Calu3 (cell line): ENCODE results near the gene ADPRHL1. TPM values are rescaled to one million over a fixed set of nuclear protein-coding genes. Genes with fewer than 3 reads are reported as not detected.

Experiments used
- BruUV-seq: library from RNA; stranded (reverse); fragments of 400-500 nt; replicated peaks from 2 replicates; lab custom pipeline; 2021; lab: Mats Ljungman, UMichigan
- CTCF ChIA-PET: fragments of 300-600 bp; sonication (Branson Sonifier 250); formaldehyde crosslinking; loops from one replicate; lab custom pipeline; 2022; ENCODE audit warnings: antibody characterized with exemption; lab: Charles Lee
- DNase-seq: peaks from one replicate; pipeline ENCODE4 v3.0.0; 2022
- H3K27ac Mint-ChIP-seq: one replicate; pipeline ENCODE4 v1.8.0; 2022; ENCODE audit warnings: mixed read lengths; ENCODE audit not compliant: unreplicated experiment
- H3K27me3 Mint-ChIP-seq: one replicate; pipeline ENCODE4 v1.8.0; 2022; ENCODE audit warnings: mixed read lengths; ENCODE audit not compliant: unreplicated experiment
- H3K36me3 Mint-ChIP-seq: one replicate; pipeline ENCODE4 v1.8.0; 2022; ENCODE audit warnings: mild to moderate bottlenecking, moderate library complexity, mixed read lengths; ENCODE audit not compliant: insufficient read depth, unreplicated experiment
- H3K4me1 Mint-ChIP-seq: one replicate; pipeline ENCODE4 v1.8.0; 2022; ENCODE audit warnings: mild to moderate bottlenecking, low read depth, mixed read lengths; ENCODE audit not compliant: unreplicated experiment
- H3K4me3 Mint-ChIP-seq: one replicate; pipeline ENCODE4 v1.8.0; 2022; ENCODE audit warnings: mild to moderate bottlenecking, low read depth, moderate library complexity, mixed read lengths; ENCODE audit not compliant: unreplicated experiment
- H3K9me3 Mint-ChIP-seq: one replicate; pipeline ENCODE4 v1.8.0; 2022; ENCODE audit warnings: low read depth, mixed read lengths; ENCODE audit not compliant: unreplicated experiment
- intact Hi-C: fragments of 100-400 bp; cut with micrococcal nuclease; formaldehyde crosslinking; loops from one replicate; pipeline ENCODE4 v1.10.0; 2022; ENCODE audit not compliant: unreplicated experiment
- total RNA-seq: library from RNA; stranded (reverse); gene quantifications from 2 replicates; pipeline ENCODE4 v1.2.3, GENCODE V29; 2022
- TF ChIP-seq, protein P1 (sequence below): fragments of 200-600 bp; IDR thresholded peaks from one replicate; pipeline ENCODE4 v1.8.0; 2022; ENCODE audit warnings: antibody characterized with exemption; ENCODE audit not compliant: unreplicated experiment

ADPRHL1 gene
- total RNA-seq, 1 experiment from 2014 or later, result 2.0 TPM

GRCh38 chr13:113353254-113353653 lies 100.0 kb downstream of the ADPRHL1 start:
- H3K36me3 Mint-ChIP-seq, result peaks cover 5% of the 10 kb centered on the region
- no peaks in the 10 kb centered on the region for H3K27me3 Mint-ChIP-seq
- H3K4me1 Mint-ChIP-seq, result no peaks in the 10 kb centered on the region
- DNase-seq, result no peak
- H3K27ac Mint-ChIP-seq, result no peak overlapping the region
- intact Hi-C loops, result no loop called here
- no peak overlapping the region for H3K4me3 Mint-ChIP-seq
- TF ChIP-seq, protein P1, sequence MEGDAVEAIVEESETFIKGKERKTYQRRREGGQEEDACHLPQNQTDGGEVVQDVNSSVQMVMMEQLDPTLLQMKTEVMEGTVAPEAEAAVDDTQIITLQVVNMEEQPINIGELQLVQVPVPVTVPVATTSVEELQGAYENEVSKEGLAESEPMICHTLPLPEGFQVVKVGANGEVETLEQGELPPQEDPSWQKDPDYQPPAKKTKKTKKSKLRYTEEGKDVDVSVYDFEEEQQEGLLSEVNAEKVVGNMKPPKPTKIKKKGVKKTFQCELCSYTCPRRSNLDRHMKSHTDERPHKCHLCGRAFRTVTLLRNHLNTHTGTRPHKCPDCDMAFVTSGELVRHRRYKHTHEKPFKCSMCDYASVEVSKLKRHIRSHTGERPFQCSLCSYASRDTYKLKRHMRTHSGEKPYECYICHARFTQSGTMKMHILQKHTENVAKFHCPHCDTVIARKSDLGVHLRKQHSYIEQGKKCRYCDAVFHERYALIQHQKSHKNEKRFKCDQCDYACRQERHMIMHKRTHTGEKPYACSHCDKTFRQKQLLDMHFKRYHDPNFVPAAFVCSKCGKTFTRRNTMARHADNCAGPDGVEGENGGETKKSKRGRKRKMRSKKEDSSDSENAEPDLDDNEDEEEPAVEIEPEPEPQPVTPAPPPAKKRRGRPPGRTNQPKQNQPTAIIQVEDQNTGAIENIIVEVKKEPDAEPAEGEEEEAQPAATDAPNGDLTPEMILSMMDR, result no peak
- H3K9me3 Mint-ChIP-seq, result no peaks in the 10 kb centered on the region
- BruUV-seq, result no TSS peak
- CTCF ChIA-PET, result no interaction called here

- H3K4me1 Mint-ChIP-seq, result no peaks in the 10 kb centered on the region
- H3K4me3 Mint-ChIP-seq, result no peak overlapping the region
- TF ChIP-seq, protein P1, result no peak
- CTCF ChIA-PET, result no interaction called here
- H3K9me3 Mint-ChIP-seq, result no peaks in the 10 kb centered on the region
- H3K27ac Mint-ChIP-seq, result no peak overlapping the region
- BruUV-seq, result no TSS peak
- intact Hi-C loops, result no loop called here
- DNase-seq, result no peak
- H3K27me3 Mint-ChIP-seq, result no peaks in the 10 kb centered on the region
- H3K36me3 Mint-ChIP-seq, result peaks cover 5% of the 10 kb centered on the region
These were observed 101.7 kb downstream of the ADPRHL1 start for GRCh38 chr13:113351514-113352026.

- TF ChIP-seq, protein P1, result no peak
- CTCF ChIA-PET, result no interaction called here
- H3K27ac Mint-ChIP-seq, result no peak overlapping the region
- BruUV-seq, result no TSS peak
- no peaks in the 10 kb centered on the region for H3K9me3 Mint-ChIP-seq
- intact Hi-C loops, result no loop called here
- peaks cover 5% of the 10 kb centered on the region for H3K36me3 Mint-ChIP-seq
- H3K27me3 Mint-ChIP-seq, result no peaks in the 10 kb centered on the region
- DNase-seq, result no peak
- no peaks in the 10 kb centered on the region for H3K4me1 Mint-ChIP-seq
- no peak overlapping the region for H3K4me3 Mint-ChIP-seq
These were observed 102.4 kb downstream of the ADPRHL1 start for GRCh38 chr13:113350938-113351335.

GRCh38 chr13:113350065-113350937 lies 103.0 kb downstream of the ADPRHL1 start:
- intact Hi-C loops, result no loop called here
- no TSS peak for BruUV-seq
- no peak overlapping the region for H3K4me3 Mint-ChIP-seq
- TF ChIP-seq, protein P1, result no peak
- no peaks in the 10 kb centered on the region for H3K27me3 Mint-ChIP-seq
- H3K27ac Mint-ChIP-seq, result no peak overlapping the region
- peaks cover 5% of the 10 kb centered on the region for H3K36me3 Mint-ChIP-seq
- no peak for DNase-seq
- CTCF ChIA-PET, result no interaction called here
- H3K4me1 Mint-ChIP-seq, result no peaks in the 10 kb centered on the region
- H3K9me3 Mint-ChIP-seq, result no peaks in the 10 kb centered on the region

Other genes starting within 250 kb of the ADPRHL1 start
- gene PCID2, start 244.8 kb downstream of the ADPRHL1 start, total RNA-seq, result 21.1 and 21.2 TPM in 2 replicates
- gene CUL4A, start 243.9 kb downstream of the ADPRHL1 start, total RNA-seq, result 27.3 and 32.1 TPM in 2 replicates
- gene LAMP1, start 156.2 kb downstream of the ADPRHL1 start, total RNA-seq, result 70.7 and 84.1 TPM in 2 replicates
- gene GRTP1, start 89.4 kb downstream of the ADPRHL1 start, total RNA-seq, result 1.9 and 5.7 TPM in 2 replicates
- gene DCUN1D2, start 37.2 kb upstream of the ADPRHL1 start, total RNA-seq, result 7.9 and 9.3 TPM in 2 replicates
- gene TFDP1, start 131.3 kb upstream of the ADPRHL1 start, total RNA-seq, result 31.4 and 33.9 TPM in 2 replicates
- not detected in 2 replicates for gene ATP4B, start 204.7 kb upstream of the ADPRHL1 start, total RNA-seq
- not detected in 2 replicates for gene GRK1, start 213.7 kb upstream of the ADPRHL1 start, total RNA-seq